GM12891 (cell line): ENCODE results near the gene ELFN1.

ENCODE experiments used
- DNase-seq: peaks from one replicate; pipeline ENCODE4 v3.0.0; 2011; ENCODE audit warnings: low spot score; ENCODE audit not compliant: insufficient read length
- FAIRE-seq: peaks from 2 replicates; lab custom pipeline; 2011; peaks lifted over from hg19 to GRCh38; lab: Jason Lieb, UNC
- PAX5 ChIP-seq: IDR thresholded peaks from 2 replicates; pipeline ENCODE4 v1.6.1; 2011; ENCODE audit warnings: low read length, moderate library complexity, mild to moderate bottlenecking; ENCODE audit not compliant: insufficient read depth, severe bottlenecking
- POLR2A ChIP-seq: IDR thresholded peaks from 2 replicates; pipeline ENCODE4 v1.6.1; 2011; ENCODE audit warnings: low read depth, low read length, control low read depth
- POLR2AphosphoS5 ChIP-seq: IDR thresholded peaks from 2 replicates; pipeline ENCODE4 v1.6.1; 2011; ENCODE audit warnings: low read depth, low read length, control low read depth
- POU2F2 ChIP-seq: IDR thresholded peaks from 2 replicates; pipeline ENCODE4 v1.6.1; 2011; ENCODE audit warnings: low read depth, mild to moderate bottlenecking, control low read depth, low read length, moderate library complexity
- SPI1 ChIP-seq: IDR thresholded peaks from 2 replicates; pipeline ENCODE4 v1.6.1; 2011; ENCODE audit warnings: low read depth, low read length, control low read depth
- TAF1 ChIP-seq: IDR thresholded peaks from 2 replicates; pipeline ENCODE4 v1.6.1; 2011; ENCODE audit warnings: low read depth, low read length, control low read depth

The ELFN1 gene

GRCh38 chr7:1740214-1740613, 70.1 kb downstream of the ELFN1 start:
- TF ChIP-seq SPI1 (no peak), TAF1 (no peak), POU2F2 (no peak), POLR2A (no peak), POLR2AphosphoS5 (no peak), PAX5 (no peak)
- FAIRE-seq, result no peak

GRCh38 chr7:1741246-1741645, 71.2 kb downstream of the ELFN1 start:
- FAIRE-seq, result no peak

More at GRCh38 chr7:1740214-1740613, 70.1 kb downstream of the ELFN1 start:
- DNase-seq, result no peak

GRCh38 chr7:1741751-1742554, 71.9 kb downstream of the ELFN1 start:
- peak; percentile 87 for FAIRE-seq
- DNase-seq, result peak; percentile 63
- TF ChIP-seq POLR2A, result 0 out of 2 replicates have a peak, but pooled peaks have one; percentile 42
- no peak for TF ChIP-seq TAF1

More at GRCh38 chr7:1741246-1741645, 71.2 kb downstream of the ELFN1 start:
- TF ChIP-seq POLR2A (no peak), TAF1 (no peak)
- DNase-seq, result no peak

GRCh38 chr7:1742555-1743303, 72.7 kb downstream of the ELFN1 start:
- TF ChIP-seq TAF1, result no peak
- no peak for TF ChIP-seq PAX5
- no peak for TF ChIP-seq POLR2A
- no peak for TF ChIP-seq POLR2AphosphoS5
- TF ChIP-seq POU2F2, result no peak
- no peak for TF ChIP-seq SPI1
- FAIRE-seq (no peak), DNase-seq (peak; percentile 84)

GRCh38 chr7:1743481-1744230, 73.6 kb downstream of the ELFN1 start:
- TF ChIP-seq POLR2AphosphoS5 (no peak), POLR2A (no peak), TAF1 (no peak)
- FAIRE-seq, result no peak
- DNase-seq, result no peak

GRCh38 chr7:1744296-1745017, 74.4 kb downstream of the ELFN1 start:
- TF ChIP-seq POU2F2 (no peak), POLR2AphosphoS5 (no peak), TAF1 (no peak), POLR2A (no peak), PAX5 (no peak), SPI1 (no peak)
- no peak for DNase-seq
- no peak for FAIRE-seq

GRCh38 chr7:1745018-1745532, 75.0 kb downstream of the ELFN1 start:
- no peak for TF ChIP-seq PAX5
- no peak for TF ChIP-seq POU2F2
- no peak for TF ChIP-seq SPI1
- no peak for TF ChIP-seq TAF1
- no peak for TF ChIP-seq POLR2A
- no peak for TF ChIP-seq POLR2AphosphoS5
- no peak for FAIRE-seq

GRCh38 chr7:1745576-1746490, 75.8 kb downstream of the ELFN1 start:
- FAIRE-seq (no peak), DNase-seq (no peak)
- TF ChIP-seq SPI1 (no peak), PAX5 (no peak), POU2F2 (no peak), POLR2AphosphoS5 (no peak)

More at GRCh38 chr7:1745018-1745532, 75.0 kb downstream of the ELFN1 start:
- DNase-seq, result no peak
